ENCODE measurements around the gene CEP170. TPM values are rescaled to one million over a fixed set of nuclear protein-coding genes. Genes with fewer than 3 reads are reported as not detected.

CEP170 gene
- total RNA-seq, 1 donor: 207 TPM

GRCh38 chr1:243260221-243260880 lies 5.3 kb upstream of the CEP170 start:
- H3K4me3 ChIP-seq (ENCODE audit: low read depth, low read length): peak overlapping the region; percentile 2
- TF ChIP-seq CTCF (IDR thresholded peaks at IDR 0.05; ENCODE audit: insufficient read depth, low read length): no peak
- no peak for DNase-seq (ENCODE audit: low read depth)

GRCh38 chr1:243258731-243259130 lies 3.6 kb upstream of the CEP170 start:
- H3K4me3 ChIP-seq (ENCODE audit: low read depth, low read length): no peak overlapping the region
- TF ChIP-seq CTCF (IDR thresholded peaks at IDR 0.05; ENCODE audit: insufficient read depth, low read length): no peak
- no peak for DNase-seq (ENCODE audit: low read depth)

DNA sequence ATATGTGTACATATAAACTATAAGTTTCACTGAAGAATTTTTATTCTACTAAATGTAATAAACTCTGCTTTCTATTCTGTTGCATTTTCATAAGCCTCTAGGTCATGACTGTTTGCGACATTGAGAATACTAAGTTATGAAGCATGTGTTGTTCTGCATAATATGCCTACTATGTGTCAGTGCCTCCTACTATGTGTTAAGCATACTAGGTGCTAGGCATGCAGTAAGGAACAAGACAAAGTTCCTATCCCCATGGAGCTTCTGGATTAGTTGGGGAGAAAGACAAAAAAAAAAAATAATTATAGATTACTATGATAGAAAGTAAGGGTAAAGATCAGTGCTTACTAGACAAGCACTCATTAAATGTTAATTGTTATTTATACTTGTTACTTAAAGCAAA lies 2.1 kb upstream of the CEP170 start:
- no peak for TF ChIP-seq CTCF (IDR thresholded peaks at IDR 0.05; ENCODE audit: insufficient read depth, low read length)
- no peak for DNase-seq (ENCODE audit: low read depth)
- peak overlapping the region; percentile 90 for H3K4me3 ChIP-seq (ENCODE audit: low read depth, low read length)

DNA sequence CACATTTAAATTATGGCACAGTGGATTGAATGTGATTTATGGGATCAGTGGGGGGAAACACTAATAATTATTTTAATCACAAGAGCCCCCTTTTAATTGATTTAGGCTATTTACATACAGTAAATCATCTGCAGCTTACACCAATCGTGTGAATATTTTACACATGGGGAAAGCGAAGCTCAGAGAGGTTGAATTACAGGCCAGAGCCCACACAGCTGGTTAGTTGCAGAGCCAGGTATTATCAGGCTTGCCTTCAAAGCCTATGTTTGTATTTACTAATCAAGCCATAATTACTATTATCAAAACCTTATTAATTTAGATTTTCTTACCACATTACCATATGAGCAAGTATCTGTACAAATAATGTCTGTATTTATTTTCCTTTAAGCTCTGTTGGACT lies 1.5 kb upstream of the CEP170 start:
- DNase-seq (ENCODE audit: low read depth): no peak
- H3K4me3 ChIP-seq (ENCODE audit: low read depth, low read length): peak overlapping the region; percentile 90
- TF ChIP-seq CTCF (IDR thresholded peaks at IDR 0.05; ENCODE audit: insufficient read depth, low read length): no peak

- TF ChIP-seq CTCF (IDR thresholded peaks at IDR 0.05; ENCODE audit: insufficient read depth, low read length): no peak
- H3K4me3 ChIP-seq (ENCODE audit: low read depth, low read length): peak within 1 kb of the TSS; percentile 91
- DNase-seq (ENCODE audit: low read depth): peak; percentile 100
Observed at GRCh38 chr1:243255791-243256512, 871 bp upstream of the CEP170 start, which contains the start of gene SDCCAG8. SDCCAG8 (plus strand) TSS chr1:243256041; CDS start chr1:243256174, 133 bp downstream.

GRCh38 chr1:243254233-243254926 lies 701 bp downstream of the CEP170 start:
- H3K4me3 ChIP-seq (ENCODE audit: low read depth, low read length): peak overlapping the region; percentile 91
- peak; percentile 78 for DNase-seq (ENCODE audit: low read depth)
- TF ChIP-seq CTCF (IDR thresholded peaks at IDR 0.05; ENCODE audit: insufficient read depth, low read length): no peak

Data from fibroblast of the aortic adventitia (primary cell).